ENCODE data around the gene TRIOBP.
A peak's percentile ranks its signal among the peaks of the same experiment; 100 is the strongest.

TRIOBP gene

GRCh38 chr22:37739611-37740049 lies 42.8 kb downstream of the TRIOBP start:
- H3K4me3 ChIP-seq (ENCODE audit: low read length) = no peak overlapping the region
- H3K9ac ChIP-seq (ENCODE audit: low read length) = no peak overlapping the region
- H3K36me3 ChIP-seq (ENCODE audit: control insufficient read depth, insufficient read depth, low read length, severe bottlenecking) = no peaks in the 10 kb centered on the region
- no peak for DNase-seq (ENCODE audit: low read depth)
- H3K4me1 ChIP-seq (ENCODE audit: control insufficient read depth, insufficient read depth, low read length) = peaks cover 40% of the 10 kb centered on the region
- no peaks in the 10 kb centered on the region for H3K27me3 ChIP-seq (replicated peaks; ENCODE audit: control insufficient read depth, insufficient read depth, low read length)
- no peaks in the 10 kb centered on the region for H3K9me3 ChIP-seq (ENCODE audit: control insufficient read depth, low read length)

DNA sequence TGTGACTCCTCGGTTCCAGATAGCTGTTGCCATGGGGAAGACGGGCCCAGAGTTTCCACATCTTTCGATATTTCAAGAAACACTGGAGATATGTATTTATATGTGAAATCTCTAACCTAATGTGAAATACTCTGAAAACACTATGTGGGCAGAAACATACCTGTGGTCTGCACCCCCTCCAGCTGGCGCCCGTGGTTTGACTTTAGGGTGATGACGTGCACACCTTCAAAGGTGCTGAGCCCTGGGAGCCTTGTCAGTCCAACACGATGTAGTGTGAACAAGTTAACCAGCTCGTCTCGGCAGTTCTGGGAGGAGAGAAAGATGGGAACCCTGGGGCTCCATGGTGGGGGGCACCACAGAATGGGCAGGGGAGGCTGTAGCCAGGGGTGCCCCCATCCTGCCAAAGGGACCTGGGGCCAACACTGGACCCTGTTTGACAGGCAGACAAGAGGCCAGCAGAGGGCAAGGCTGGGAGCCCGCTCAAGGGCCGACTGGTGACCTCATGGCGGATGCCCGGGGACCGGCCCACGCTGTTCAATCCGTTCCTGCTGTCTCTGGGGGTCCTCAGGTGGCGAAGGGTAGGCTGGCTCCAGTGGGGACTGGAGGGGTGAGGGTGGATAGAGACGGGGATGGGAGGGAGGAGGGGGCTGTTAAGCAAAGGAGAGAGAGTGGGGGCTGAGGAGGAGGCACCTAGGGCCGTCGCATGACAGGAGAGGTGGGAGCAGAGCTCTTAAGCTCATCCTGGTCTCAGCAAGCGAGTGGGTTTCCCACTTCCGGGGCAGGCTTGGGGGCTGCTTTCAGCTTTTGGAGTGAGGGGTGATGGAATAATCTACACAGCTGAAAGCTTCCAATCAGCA lies 43.8 kb downstream of the TRIOBP start:
- DNase-seq (ENCODE audit: low read depth) = no peak
- Histone ChIP-seq H3K36me3 (ENCODE audit: control insufficient read depth, insufficient read depth, low read length, severe bottlenecking) (no peaks in the 10 kb centered on the region), H3K9me3 (ENCODE audit: control insufficient read depth, low read length) (no peaks in the 10 kb centered on the region)

GRCh38 chr22:37741312-37741795 lies 44.5 kb downstream of the TRIOBP start:
- no peaks in the 10 kb centered on the region for H3K27me3 ChIP-seq (replicated peaks; ENCODE audit: control insufficient read depth, insufficient read depth, low read length)
- H3K4me3 ChIP-seq (ENCODE audit: low read length) = no peak overlapping the region
- DNase-seq (ENCODE audit: low read depth) = peak; percentile 97
- H3K36me3 ChIP-seq (ENCODE audit: control insufficient read depth, insufficient read depth, low read length, severe bottlenecking) = no peaks in the 10 kb centered on the region
- peak overlapping the region; percentile 33 for H3K9ac ChIP-seq (ENCODE audit: low read length)
- peaks cover 46% of the 10 kb centered on the region for H3K4me1 ChIP-seq (ENCODE audit: control insufficient read depth, insufficient read depth, low read length)
- no peaks in the 10 kb centered on the region for H3K9me3 ChIP-seq (ENCODE audit: control insufficient read depth, low read length)

More for the DNA sequence above, 43.8 kb downstream of the TRIOBP start:
- no peaks in the 10 kb centered on the region for H3K27me3 ChIP-seq (replicated peaks; ENCODE audit: control insufficient read depth, insufficient read depth, low read length)
- H3K4me3 ChIP-seq (ENCODE audit: low read length) = no peak overlapping the region
- peaks cover 46% of the 10 kb centered on the region for H3K4me1 ChIP-seq (ENCODE audit: control insufficient read depth, insufficient read depth, low read length)
- H3K9ac ChIP-seq (ENCODE audit: low read length) = no peak overlapping the region

DNA sequence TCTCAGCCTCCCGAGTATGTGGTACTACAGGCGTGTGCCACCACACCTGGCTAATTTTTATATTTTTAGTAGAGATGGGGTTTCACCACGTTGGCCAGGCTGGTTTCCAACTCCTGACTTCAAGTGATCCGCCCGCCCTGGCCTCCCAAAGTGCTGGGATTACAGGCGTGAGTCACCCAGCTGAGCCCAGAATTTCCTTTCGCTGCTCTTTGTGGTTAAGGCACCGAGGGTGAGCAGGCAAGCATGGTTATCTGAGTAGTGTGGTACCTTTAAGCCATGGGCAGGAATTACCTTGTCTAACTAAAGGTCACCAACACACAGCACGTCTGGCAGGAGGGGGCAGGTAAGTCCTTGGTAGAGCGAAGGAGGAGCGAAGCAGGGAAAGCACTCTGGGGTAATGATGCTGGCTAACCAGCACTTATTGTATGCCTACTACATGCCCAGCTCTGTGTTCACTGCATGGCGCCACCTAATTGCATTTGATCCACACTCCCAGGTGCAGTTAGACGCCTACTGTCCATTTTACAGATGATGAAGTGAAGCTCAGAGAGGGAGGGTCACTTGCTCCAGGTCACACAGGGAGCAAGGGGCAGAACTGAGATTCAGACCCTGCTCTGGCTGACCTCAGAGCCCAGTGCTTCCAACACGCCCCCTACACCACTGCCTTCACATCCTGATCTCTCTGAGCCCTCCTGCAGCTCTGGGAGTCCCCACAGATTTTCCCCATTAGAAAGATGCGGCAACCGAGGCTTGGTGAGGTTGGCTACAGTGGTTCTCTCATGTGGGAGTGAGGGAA lies 45.7 kb downstream of the TRIOBP start:
- H3K9me3 ChIP-seq (ENCODE audit: control insufficient read depth, low read length) = no peaks in the 10 kb centered on the region
- DNase-seq (ENCODE audit: low read depth) = peak; percentile 88
- H3K27me3 ChIP-seq (replicated peaks; ENCODE audit: control insufficient read depth, insufficient read depth, low read length) = no peaks in the 10 kb centered on the region
- peaks cover 52% of the 10 kb centered on the region for H3K4me1 ChIP-seq (ENCODE audit: control insufficient read depth, insufficient read depth, low read length)
- peak overlapping the region; percentile 7 for H3K9ac ChIP-seq (ENCODE audit: low read length)
- peak overlapping the region; percentile 5 for H3K4me3 ChIP-seq (ENCODE audit: low read length)
- no peaks in the 10 kb centered on the region for H3K36me3 ChIP-seq (ENCODE audit: control insufficient read depth, insufficient read depth, low read length, severe bottlenecking)

DNA sequence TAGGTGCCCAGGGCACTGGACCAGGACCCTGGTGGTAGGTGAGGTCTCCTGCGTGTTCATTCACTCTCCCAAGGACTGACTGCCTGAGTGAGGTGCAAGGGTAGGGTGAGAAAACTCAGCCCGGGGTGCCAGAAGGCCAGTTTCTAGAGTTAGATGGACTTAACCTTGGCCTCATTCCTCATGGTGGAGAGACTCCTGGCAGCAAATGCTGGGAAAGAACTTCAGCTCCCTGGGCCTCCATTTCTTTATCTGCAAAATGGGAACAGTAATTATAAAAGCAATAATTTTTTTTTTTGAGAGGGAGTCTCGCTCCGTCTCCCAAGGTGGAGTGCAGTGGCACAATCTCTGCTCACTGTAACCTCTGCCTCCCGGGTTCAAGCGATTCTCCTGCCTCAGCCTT lies 47.7 kb downstream of the TRIOBP start:
- Histone ChIP-seq H3K4me3 (ENCODE audit: low read length) (no peak overlapping the region), H3K9me3 (ENCODE audit: control insufficient read depth, low read length) (no peaks in the 10 kb centered on the region), H3K27me3 (replicated peaks; ENCODE audit: control insufficient read depth, insufficient read depth, low read length) (no peaks in the 10 kb centered on the region)

GRCh38 chr22:37745548-37746365 lies 48.9 kb downstream of the TRIOBP start:
- Histone ChIP-seq H3K4me1 (ENCODE audit: control insufficient read depth, insufficient read depth, low read length) (peaks cover 70% of the 10 kb centered on the region), H3K27me3 (replicated peaks; ENCODE audit: control insufficient read depth, insufficient read depth, low read length) (no peaks in the 10 kb centered on the region), H3K36me3 (ENCODE audit: control insufficient read depth, insufficient read depth, low read length, severe bottlenecking) (no peaks in the 10 kb centered on the region), H3K4me3 (ENCODE audit: low read length) (peak overlapping the region; percentile 88), H3K9ac (ENCODE audit: low read length) (peak overlapping the region; percentile 99), H3K9me3 (ENCODE audit: control insufficient read depth, low read length) (no peaks in the 10 kb centered on the region)
- peak; percentile 97 for DNase-seq (ENCODE audit: low read depth)

More for the DNA sequence above, 47.7 kb downstream of the TRIOBP start:
- Histone ChIP-seq H3K36me3 (ENCODE audit: control insufficient read depth, insufficient read depth, low read length, severe bottlenecking) (no peaks in the 10 kb centered on the region), H3K4me1 (ENCODE audit: control insufficient read depth, insufficient read depth, low read length) (peaks cover 62% of the 10 kb centered on the region), H3K9ac (ENCODE audit: low read length) (no peak overlapping the region)
- no peak for DNase-seq (ENCODE audit: low read depth)

GRCh38 chr22:37746366-37747079 lies 49.7 kb downstream of the TRIOBP start:
- Histone ChIP-seq H3K4me1 (ENCODE audit: control insufficient read depth, insufficient read depth, low read length) (peaks cover 70% of the 10 kb centered on the region), H3K27me3 (replicated peaks; ENCODE audit: control insufficient read depth, insufficient read depth, low read length) (no peaks in the 10 kb centered on the region), H3K9me3 (ENCODE audit: control insufficient read depth, low read length) (no peaks in the 10 kb centered on the region), H3K4me3 (ENCODE audit: low read length) (peak overlapping the region; percentile 86), H3K36me3 (ENCODE audit: control insufficient read depth, insufficient read depth, low read length, severe bottlenecking) (no peaks in the 10 kb centered on the region), H3K9ac (ENCODE audit: low read length) (peak overlapping the region; percentile 99)
- DNase-seq (ENCODE audit: low read depth) = peak; percentile 57

DNA sequence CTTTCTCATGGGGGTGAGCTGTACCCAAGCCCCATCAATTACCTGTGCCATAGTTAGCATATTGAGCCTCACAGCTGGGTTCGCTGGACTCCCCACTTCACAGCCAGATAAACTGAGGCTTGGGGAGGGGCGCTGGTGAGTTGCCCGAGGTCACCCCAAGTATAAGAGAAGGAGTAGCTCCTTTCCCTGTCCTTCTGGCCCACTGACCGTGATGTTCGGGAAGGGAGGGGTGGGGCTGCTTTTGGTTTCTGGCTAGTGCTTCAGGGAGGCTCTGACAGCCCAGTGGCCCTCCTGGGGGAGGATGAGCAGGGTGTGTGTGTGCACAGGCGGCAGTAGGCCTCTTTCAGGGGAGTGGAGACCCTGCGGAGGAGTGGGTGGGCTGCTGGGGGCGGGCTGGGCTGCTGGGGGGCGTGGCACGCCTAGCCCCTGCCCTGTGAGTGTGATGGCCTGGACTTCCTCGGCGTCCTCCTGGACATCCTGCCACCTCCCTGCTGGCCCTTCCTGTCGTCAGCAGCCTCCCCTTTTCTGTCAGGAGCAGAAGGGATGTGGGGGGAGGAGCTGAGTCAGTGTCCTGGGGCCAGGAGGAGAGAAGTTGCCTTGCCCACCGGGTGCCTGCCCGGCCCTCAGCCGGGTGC lies 50.3 kb downstream of the TRIOBP start:
- Histone ChIP-seq H3K27me3 (replicated peaks; ENCODE audit: control insufficient read depth, insufficient read depth, low read length) (no peaks in the 10 kb centered on the region), H3K4me1 (ENCODE audit: control insufficient read depth, insufficient read depth, low read length) (peaks cover 71% of the 10 kb centered on the region), H3K36me3 (ENCODE audit: control insufficient read depth, insufficient read depth, low read length, severe bottlenecking) (no peaks in the 10 kb centered on the region), H3K9ac (ENCODE audit: low read length) (peak overlapping the region; percentile 99), H3K9me3 (ENCODE audit: control insufficient read depth, low read length) (no peaks in the 10 kb centered on the region), H3K4me3 (ENCODE audit: low read length) (peak overlapping the region; percentile 86)
- DNase-seq (ENCODE audit: low read depth) = peak; percentile 57

DNA sequence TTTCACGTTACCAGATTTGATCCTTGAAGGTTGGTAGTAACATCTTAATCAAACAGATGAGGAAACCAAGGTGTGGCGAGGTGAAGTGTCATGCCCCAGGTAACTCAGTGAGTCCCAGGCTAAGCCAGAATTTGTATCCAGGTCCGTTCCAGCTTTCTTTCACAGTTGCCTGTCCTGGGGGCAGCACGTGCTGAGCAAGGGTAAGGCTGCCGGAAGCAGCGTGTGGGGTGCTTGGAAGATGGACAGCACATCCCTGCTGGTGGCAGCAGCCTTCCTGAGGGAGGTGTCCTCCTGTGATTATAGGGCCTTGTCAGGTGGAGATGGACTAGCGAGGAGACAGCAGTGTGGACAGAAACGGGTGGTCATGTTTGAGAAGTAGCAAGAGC lies 50.9 kb downstream of the TRIOBP start:
- Histone ChIP-seq H3K36me3 (ENCODE audit: control insufficient read depth, insufficient read depth, low read length, severe bottlenecking) (no peaks in the 10 kb centered on the region), H3K9ac (ENCODE audit: low read length) (peak overlapping the region; percentile 75), H3K4me1 (ENCODE audit: control insufficient read depth, insufficient read depth, low read length) (peaks cover 69% of the 10 kb centered on the region), H3K4me3 (ENCODE audit: low read length) (peak overlapping the region; percentile 86), H3K9me3 (ENCODE audit: control insufficient read depth, low read length) (no peaks in the 10 kb centered on the region), H3K27me3 (replicated peaks; ENCODE audit: control insufficient read depth, insufficient read depth, low read length) (no peaks in the 10 kb centered on the region)
- DNase-seq (ENCODE audit: low read depth) = no peak

- Histone ChIP-seq H3K9me3 (ENCODE audit: control insufficient read depth, low read length) (no peaks in the 10 kb centered on the region), H3K27me3 (replicated peaks; ENCODE audit: control insufficient read depth, insufficient read depth, low read length) (no peaks in the 10 kb centered on the region), H3K9ac (ENCODE audit: low read length) (peak overlapping the region; percentile 75), H3K4me3 (ENCODE audit: low read length) (no peak overlapping the region), H3K4me1 (ENCODE audit: control insufficient read depth, insufficient read depth, low read length) (peaks cover 69% of the 10 kb centered on the region), H3K36me3 (ENCODE audit: control insufficient read depth, insufficient read depth, low read length, severe bottlenecking) (no peaks in the 10 kb centered on the region)
- no peak for DNase-seq (ENCODE audit: low read depth)
Observed at GRCh38 chr22:37748659-37749058, 51.8 kb downstream of the TRIOBP start.
